Measurements from ENCODE around the gene SPTLC1.
"Not testable (repeated sequence)": the region's sequence is repeated elsewhere in the genome, so short reads cannot be mapped to it uniquely, and the experiment has no call there.

The SPTLC1 gene

GRCh38 chr9:92140074-92140753 is 25.0 kb upstream of the SPTLC1 start:
- DNase-seq (ENCODE audit: low read depth) = no peak

GRCh38 chr9:92138960-92139540 is 23.8 kb upstream of the SPTLC1 start:
- not testable (repeated sequence) for DNase-seq (ENCODE audit: low read depth)

GRCh38 chr9:92138157-92138959 is 23.1 kb upstream of the SPTLC1 start:
- no peak for DNase-seq (ENCODE audit: low read depth)

- DNase-seq (ENCODE audit: low read depth) = no peak
Measured at GRCh38 chr9:92136184-92136858, 21.1 kb upstream of the SPTLC1 start.

- no peak for DNase-seq (ENCODE audit: low read depth)
Measured at GRCh38 chr9:92135576-92135975, 20.4 kb upstream of the SPTLC1 start.

GRCh38 chr9:92133949-92134604 is 18.9 kb upstream of the SPTLC1 start:
- DNase-seq (ENCODE audit: low read depth) = no peak

GRCh38 chr9:92132913-92133312 is 17.7 kb upstream of the SPTLC1 start:
- DNase-seq (ENCODE audit: low read depth) = not testable (repeated sequence)

- DNase-seq (ENCODE audit: low read depth) = no peak
Measured at GRCh38 chr9:92132501-92132900, 17.3 kb upstream of the SPTLC1 start.

- no peak for DNase-seq (ENCODE audit: low read depth)
Measured at GRCh38 chr9:92122800-92123199, 7.6 kb upstream of the SPTLC1 start.

GRCh38 chr9:92122061-92122460 is 6.8 kb upstream of the SPTLC1 start:
- no peak for DNase-seq (ENCODE audit: low read depth)

GRCh38 chr9:92121265-92121664 is 6.1 kb upstream of the SPTLC1 start:
- no peak for DNase-seq (ENCODE audit: low read depth)

GRCh38 chr9:92120138-92120537 is 4.9 kb upstream of the SPTLC1 start:
- DNase-seq (ENCODE audit: low read depth) = no peak

- no peak for DNase-seq (ENCODE audit: low read depth)
Measured at GRCh38 chr9:92119586-92119985, 4.4 kb upstream of the SPTLC1 start.

- no peak for DNase-seq (ENCODE audit: low read depth)
Measured at GRCh38 chr9:92108122-92108521, 7.1 kb downstream of the SPTLC1 start.

GRCh38 chr9:92105446-92106225 is 9.6 kb downstream of the SPTLC1 start:
- not testable (repeated sequence) for DNase-seq (ENCODE audit: low read depth)

- not testable (repeated sequence) for DNase-seq (ENCODE audit: low read depth)
Measured at GRCh38 chr9:92103601-92104000, 11.6 kb downstream of the SPTLC1 start.

- DNase-seq (ENCODE audit: low read depth) = peak; percentile 39
Measured at GRCh38 chr9:92100237-92100911, 14.8 kb downstream of the SPTLC1 start.

GRCh38 chr9:92098638-92099037 is 16.6 kb downstream of the SPTLC1 start:
- DNase-seq (ENCODE audit: low read depth) = no peak

GRCh38 chr9:92097997-92098482 is 17.2 kb downstream of the SPTLC1 start:
- no peak for DNase-seq (ENCODE audit: low read depth)

GRCh38 chr9:92095236-92095635 is 20.0 kb downstream of the SPTLC1 start:
- no peak for DNase-seq (ENCODE audit: low read depth)

Measured in GM04503 (cell line).